ENCODE results near the gene FYTTD1.
A peak's percentile ranks its signal among the peaks of the same experiment; 100 is the strongest.
"Not testable (repeated sequence)": the region's sequence is repeated elsewhere in the genome, so short reads cannot be mapped to it uniquely, and the experiment has no call there.

FYTTD1 gene

GRCh38 chr3:197749601-197750395 lies at the start of gene FYTTD1:
TSS of gene FYTTD1 (plus strand) at chr3:197749883. CDS start at chr3:197749972, 89 bp downstream.
- Histone ChIP-seq H3K4me1 (ENCODE audit: control insufficient read depth, insufficient read depth, low read length, unreplicated experiment) (peaks cover 16% of the 10 kb centered on the region), H3K79me2 (ENCODE audit: control insufficient read depth, insufficient read depth, low read length, unreplicated experiment) (peaks cover 40% of the 10 kb centered on the region), H3K27ac (ENCODE audit: low read depth, low read length) (peak within 1 kb of the TSS; percentile 78), H3K27me3 (ENCODE audit: insufficient read depth, low read length) (no peaks in the 10 kb centered on the region), H2AFZ (ENCODE audit: low read length, unreplicated experiment) (peak within 1 kb of the TSS; percentile 98), H3K36me3 (ENCODE audit: insufficient read depth, low read length) (no peaks in the 10 kb centered on the region), H3K4me3 (ENCODE audit: low read depth, low read length) (peak within 1 kb of the TSS; percentile 86)

- Histone ChIP-seq H3K27ac (ENCODE audit: low read depth, low read length) (peak overlapping the region; percentile 46; the same call in 1 of the 2 replicates), H3K4me1 (ENCODE audit: control insufficient read depth, insufficient read depth, low read length, unreplicated experiment) (no peaks in the 10 kb centered on the region), H3K36me3 (ENCODE audit: insufficient read depth, low read length) (peaks cover 28% of the 10 kb centered on the region; the same call in 1 of the 2 replicates), H3K27me3 (ENCODE audit: insufficient read depth, low read length) (no peaks in the 10 kb centered on the region), H3K4me3 (ENCODE audit: low read depth, low read length) (no peak overlapping the region), H3K79me2 (ENCODE audit: control insufficient read depth, insufficient read depth, low read length, unreplicated experiment) (no peaks in the 10 kb centered on the region), H2AFZ (ENCODE audit: low read length, unreplicated experiment) (no peak overlapping the region)
These were observed 49.6 kb upstream of the FYTTD1 start for GRCh38 chr3:197700095-197700494.

- H3K79me2 ChIP-seq (ENCODE audit: control insufficient read depth, insufficient read depth, low read length, unreplicated experiment): no peaks in the 10 kb centered on the region
- H3K4me1 ChIP-seq (ENCODE audit: control insufficient read depth, insufficient read depth, low read length, unreplicated experiment): no peaks in the 10 kb centered on the region
- no peak overlapping the region for H3K27ac ChIP-seq (ENCODE audit: low read depth, low read length)
- peaks cover 28% of the 10 kb centered on the region; the same call in 1 of the 2 replicates for H3K36me3 ChIP-seq (ENCODE audit: insufficient read depth, low read length)
- no peak overlapping the region for H3K4me3 ChIP-seq (ENCODE audit: low read depth, low read length)
- no peak overlapping the region for H2AFZ ChIP-seq (ENCODE audit: low read length, unreplicated experiment)
- no peaks in the 10 kb centered on the region for H3K27me3 ChIP-seq (ENCODE audit: insufficient read depth, low read length)
These were observed 47.8 kb upstream of the FYTTD1 start for GRCh38 chr3:197701841-197702240.

- H3K4me3 ChIP-seq (ENCODE audit: low read depth, low read length): no peak overlapping the region
- H3K79me2 ChIP-seq (ENCODE audit: control insufficient read depth, insufficient read depth, low read length, unreplicated experiment): no peaks in the 10 kb centered on the region
- H3K4me1 ChIP-seq (ENCODE audit: control insufficient read depth, insufficient read depth, low read length, unreplicated experiment): peaks cover 10% of the 10 kb centered on the region
- no peak overlapping the region for H2AFZ ChIP-seq (ENCODE audit: low read length, unreplicated experiment)
- no peak overlapping the region for H3K27ac ChIP-seq (ENCODE audit: low read depth, low read length)
- no peaks in the 10 kb centered on the region for H3K27me3 ChIP-seq (ENCODE audit: insufficient read depth, low read length)
- peaks cover 4% of the 10 kb centered on the region for H3K36me3 ChIP-seq (ENCODE audit: insufficient read depth, low read length)
These were observed 43.0 kb upstream of the FYTTD1 start for GRCh38 chr3:197706658-197707057.

- H3K4me1 ChIP-seq (ENCODE audit: control insufficient read depth, insufficient read depth, low read length, unreplicated experiment): peaks cover 27% of the 10 kb centered on the region
- H3K79me2 ChIP-seq (ENCODE audit: control insufficient read depth, insufficient read depth, low read length, unreplicated experiment): peaks cover under 1% of the 10 kb centered on the region
- H2AFZ ChIP-seq (ENCODE audit: low read length, unreplicated experiment): no peak overlapping the region
- H3K27me3 ChIP-seq (ENCODE audit: insufficient read depth, low read length): no peaks in the 10 kb centered on the region
- H3K27ac ChIP-seq (ENCODE audit: low read depth, low read length): no peak overlapping the region
- no peak overlapping the region for H3K4me3 ChIP-seq (ENCODE audit: low read depth, low read length)
- H3K36me3 ChIP-seq (ENCODE audit: insufficient read depth, low read length): peaks cover 4% of the 10 kb centered on the region
These were observed 40.5 kb upstream of the FYTTD1 start for GRCh38 chr3:197709135-197709534.

GRCh38 chr3:197710965-197711364 lies 38.7 kb upstream of the FYTTD1 start:
- H3K79me2 ChIP-seq (ENCODE audit: control insufficient read depth, insufficient read depth, low read length, unreplicated experiment); H3K27me3 ChIP-seq (ENCODE audit: insufficient read depth, low read length); H2AFZ ChIP-seq (ENCODE audit: low read length, unreplicated experiment); H3K4me3 ChIP-seq (ENCODE audit: low read depth, low read length); H3K36me3 ChIP-seq (ENCODE audit: insufficient read depth, low read length): not testable (repeated sequence)
- H3K4me1 ChIP-seq (ENCODE audit: control insufficient read depth, insufficient read depth, low read length, unreplicated experiment): peaks cover 39% of the 10 kb centered on the region
- peak overlapping the region; percentile 98 for H3K27ac ChIP-seq (ENCODE audit: low read depth, low read length)

GRCh38 chr3:197711973-197712707 lies 37.5 kb upstream of the FYTTD1 start:
- Histone ChIP-seq H3K27ac (ENCODE audit: low read depth, low read length) (peak overlapping the region; percentile 98), H2AFZ (ENCODE audit: low read length, unreplicated experiment) (no peak overlapping the region), H3K27me3 (ENCODE audit: insufficient read depth, low read length) (no peaks in the 10 kb centered on the region), H3K79me2 (ENCODE audit: control insufficient read depth, insufficient read depth, low read length, unreplicated experiment) (peaks cover 3% of the 10 kb centered on the region), H3K36me3 (ENCODE audit: insufficient read depth, low read length) (no peaks in the 10 kb centered on the region; the same call in 1 of the 2 replicates), H3K4me1 (ENCODE audit: control insufficient read depth, insufficient read depth, low read length, unreplicated experiment) (peaks cover 39% of the 10 kb centered on the region), H3K4me3 (ENCODE audit: low read depth, low read length) (peak overlapping the region; percentile 64)

GRCh38 chr3:197713477-197713822 lies 36.2 kb upstream of the FYTTD1 start:
- H3K4me1 ChIP-seq (ENCODE audit: control insufficient read depth, insufficient read depth, low read length, unreplicated experiment): peaks cover 42% of the 10 kb centered on the region
- peak overlapping the region; percentile 98 for H3K27ac ChIP-seq (ENCODE audit: low read depth, low read length)
- peaks cover 11% of the 10 kb centered on the region for H3K79me2 ChIP-seq (ENCODE audit: control insufficient read depth, insufficient read depth, low read length, unreplicated experiment)

GRCh38 chr3:197714251-197714650 lies 35.4 kb upstream of the FYTTD1 start:
- H3K4me3 ChIP-seq (ENCODE audit: low read depth, low read length): no peak overlapping the region
- H3K27me3 ChIP-seq (ENCODE audit: insufficient read depth, low read length): no peaks in the 10 kb centered on the region
- H3K36me3 ChIP-seq (ENCODE audit: insufficient read depth, low read length): no peaks in the 10 kb centered on the region
- peaks cover 50% of the 10 kb centered on the region for H3K4me1 ChIP-seq (ENCODE audit: control insufficient read depth, insufficient read depth, low read length, unreplicated experiment)
- no peak overlapping the region for H2AFZ ChIP-seq (ENCODE audit: low read length, unreplicated experiment)
- H3K79me2 ChIP-seq (ENCODE audit: control insufficient read depth, insufficient read depth, low read length, unreplicated experiment): peaks cover 18% of the 10 kb centered on the region
- H3K27ac ChIP-seq (ENCODE audit: low read depth, low read length): peak overlapping the region; percentile 98

More at GRCh38 chr3:197713477-197713822, 36.2 kb upstream of the FYTTD1 start:
- Histone ChIP-seq H3K36me3 (ENCODE audit: insufficient read depth, low read length) (no peaks in the 10 kb centered on the region; the same call in 1 of the 2 replicates), H3K4me3 (ENCODE audit: low read depth, low read length) (peak overlapping the region; percentile 64), H2AFZ (ENCODE audit: low read length, unreplicated experiment) (no peak overlapping the region), H3K27me3 (ENCODE audit: insufficient read depth, low read length) (no peaks in the 10 kb centered on the region)

GRCh38 chr3:197718891-197719290 lies 30.8 kb upstream of the FYTTD1 start:
- peak overlapping the region; percentile 91 for H3K27ac ChIP-seq (ENCODE audit: low read depth, low read length)
- no peak overlapping the region for H3K4me3 ChIP-seq (ENCODE audit: low read depth, low read length)
- no peaks in the 10 kb centered on the region for H3K27me3 ChIP-seq (ENCODE audit: insufficient read depth, low read length)
- H3K79me2 ChIP-seq (ENCODE audit: control insufficient read depth, insufficient read depth, low read length, unreplicated experiment): peaks cover 18% of the 10 kb centered on the region
- peaks cover 23% of the 10 kb centered on the region for H3K36me3 ChIP-seq (ENCODE audit: insufficient read depth, low read length)
- H2AFZ ChIP-seq (ENCODE audit: low read length, unreplicated experiment): no peak overlapping the region
- peaks cover 25% of the 10 kb centered on the region for H3K4me1 ChIP-seq (ENCODE audit: control insufficient read depth, insufficient read depth, low read length, unreplicated experiment)
